Endometrial microvascular endothelial cells (primary cell): ENCODE results near the gene INCA1. TPM values are rescaled to one million over a fixed set of nuclear protein-coding genes. Genes with fewer than 3 reads are reported as not detected.

ENCODE experiments used
- in situ Hi-C: cut with HindIII; loops from 2 replicates; pipeline ENCODE4 v1.10.0; 2017; ENCODE audit warnings: low sequenced_read_pairs, low pct_unique_long_range_greater_than_20kb; ENCODE audit errors: inconsistent ontology term
- total RNA-seq: library from RNA; depleted of rRNA; stranded (reverse); fragments of >200 nt; gene quantifications from one replicate; pipeline ENCODE4 v1.2.3, GENCODE V29; 2015; ENCODE audit errors: inconsistent ontology term

Gene INCA1
- total RNA-seq, 1 donor from 2014 or later = 0.09 TPM

DNA sequence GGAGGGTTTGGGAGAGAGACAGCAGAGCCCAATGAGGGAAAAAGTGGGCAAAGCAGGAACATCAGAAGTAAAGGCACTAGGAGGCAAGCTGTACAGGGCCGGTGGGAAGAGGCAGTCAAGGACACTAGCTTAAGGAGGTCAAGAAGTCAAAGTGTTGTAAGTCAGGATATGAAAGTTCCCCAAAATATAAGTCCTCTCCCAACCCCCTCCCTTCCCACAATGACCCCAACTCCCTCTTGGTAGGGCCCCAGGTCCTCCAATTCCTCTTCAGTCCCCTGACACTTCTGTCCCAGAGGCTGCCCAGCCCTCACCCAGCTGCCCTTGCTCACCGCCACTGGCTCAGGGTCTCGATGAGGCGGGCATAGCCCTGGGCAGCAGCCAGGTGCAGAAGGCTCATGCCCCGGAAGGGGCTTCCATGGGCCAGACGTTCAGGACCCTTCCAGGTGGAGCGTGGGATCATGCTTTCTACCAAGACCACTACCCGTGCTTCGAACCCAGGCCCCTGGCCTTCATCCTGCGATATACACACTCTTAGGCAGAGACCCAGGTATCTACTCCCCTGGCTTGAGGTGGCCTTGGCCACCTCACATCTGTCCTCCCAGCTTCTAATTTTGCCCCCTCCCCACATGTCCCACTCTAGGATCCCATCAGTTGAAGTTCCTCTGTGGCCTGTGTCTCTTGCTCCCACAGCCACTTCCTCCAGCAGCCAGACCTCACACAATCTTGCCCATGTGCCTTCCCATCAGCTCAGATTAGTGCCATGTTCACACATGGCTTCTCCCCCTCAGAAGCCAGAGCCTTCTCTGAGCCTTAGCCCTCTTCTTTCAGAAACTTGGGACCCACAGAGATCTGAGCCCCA, 23.8 kb downstream of the INCA1 start:
- in situ Hi-C loops = no loop called here

DNA sequence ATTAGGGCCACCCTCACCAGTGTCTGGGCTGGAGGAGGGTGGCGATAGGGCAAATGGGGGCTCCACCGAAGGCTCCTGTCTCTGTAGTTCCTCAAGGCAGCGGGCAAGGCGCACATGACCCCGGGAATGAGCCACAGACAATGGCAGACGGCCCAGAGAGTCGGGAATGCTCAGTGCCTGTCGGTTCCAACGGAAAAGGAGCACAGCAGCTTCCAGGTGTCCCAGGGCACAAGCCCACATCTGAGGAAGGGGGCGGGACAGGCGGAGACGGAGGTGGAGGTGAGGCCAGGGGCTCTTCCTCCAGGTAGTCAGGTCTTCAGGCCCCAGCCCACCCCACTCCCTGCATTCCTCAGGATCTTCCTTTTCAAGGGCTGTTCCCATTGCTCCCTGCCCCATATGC, 24.6 kb downstream of the INCA1 start:
- in situ Hi-C loops = no loop called here

- in situ Hi-C loops = no loop called here
Measured at GRCh38 chr17:4972322-4972721, 25.0 kb downstream of the INCA1 start.

DNA sequence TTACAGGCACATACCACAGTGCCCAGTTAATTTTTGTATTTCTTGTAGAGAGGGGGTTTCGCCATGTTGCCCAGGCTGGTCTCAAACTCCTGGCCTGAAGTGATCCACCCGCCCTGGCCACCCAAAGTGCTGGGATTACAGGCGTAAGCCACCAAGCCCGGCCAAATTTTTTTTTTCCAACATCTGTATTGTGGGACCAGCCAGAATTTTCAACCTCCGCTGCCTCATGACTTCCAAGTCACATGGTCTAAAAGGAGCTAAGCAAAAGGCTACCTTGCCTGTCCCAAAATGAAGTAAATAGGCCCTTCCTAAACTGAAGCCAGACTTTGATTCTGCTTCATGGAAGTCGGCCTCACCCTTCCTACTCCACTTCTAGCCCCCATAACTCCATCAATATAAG, 25.5 kb downstream of the INCA1 start:
- in situ Hi-C loops = no loop called here

- in situ Hi-C loops = no loop called here
Measured at GRCh38 chr17:4970273-4970672, 27.0 kb downstream of the INCA1 start.

DNA sequence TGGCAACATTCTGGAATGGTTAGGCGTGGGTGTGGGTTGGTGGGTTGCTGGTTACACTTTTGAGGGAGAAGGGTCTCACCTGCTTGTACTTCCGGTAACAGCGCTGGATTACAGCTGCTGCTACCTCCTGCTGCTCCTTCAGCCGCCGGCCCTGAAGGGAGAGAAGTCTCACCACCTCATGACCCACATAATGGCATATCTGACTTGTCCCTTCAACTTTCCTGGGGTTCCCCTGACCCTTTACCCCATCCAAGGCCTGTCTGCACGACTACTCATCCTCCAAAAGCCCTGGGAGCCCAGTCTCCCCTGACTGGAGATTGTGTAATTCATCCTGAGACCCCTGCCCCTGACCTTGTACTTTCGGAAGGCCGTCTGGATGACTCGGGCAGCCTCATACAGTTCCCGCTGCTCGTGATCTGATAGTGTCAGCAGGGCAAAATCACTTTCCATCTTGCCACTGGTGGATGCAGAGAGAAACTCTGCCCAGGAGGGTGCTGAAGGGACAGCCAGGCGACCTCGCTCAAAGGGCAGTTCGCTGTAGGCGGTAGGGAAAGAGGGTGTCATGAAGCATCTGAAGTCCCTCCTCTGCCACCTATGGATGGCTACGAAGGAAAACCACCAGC, 27.7 kb downstream of the INCA1 start:
- in situ Hi-C loops = no loop called here

GRCh38 chr17:4969047-4969550, 28.2 kb downstream of the INCA1 start:
- in situ Hi-C loops = no loop called here

- in situ Hi-C loops = no loop called here
Measured at GRCh38 chr17:4968486-4969046, 28.8 kb downstream of the INCA1 start.

DNA sequence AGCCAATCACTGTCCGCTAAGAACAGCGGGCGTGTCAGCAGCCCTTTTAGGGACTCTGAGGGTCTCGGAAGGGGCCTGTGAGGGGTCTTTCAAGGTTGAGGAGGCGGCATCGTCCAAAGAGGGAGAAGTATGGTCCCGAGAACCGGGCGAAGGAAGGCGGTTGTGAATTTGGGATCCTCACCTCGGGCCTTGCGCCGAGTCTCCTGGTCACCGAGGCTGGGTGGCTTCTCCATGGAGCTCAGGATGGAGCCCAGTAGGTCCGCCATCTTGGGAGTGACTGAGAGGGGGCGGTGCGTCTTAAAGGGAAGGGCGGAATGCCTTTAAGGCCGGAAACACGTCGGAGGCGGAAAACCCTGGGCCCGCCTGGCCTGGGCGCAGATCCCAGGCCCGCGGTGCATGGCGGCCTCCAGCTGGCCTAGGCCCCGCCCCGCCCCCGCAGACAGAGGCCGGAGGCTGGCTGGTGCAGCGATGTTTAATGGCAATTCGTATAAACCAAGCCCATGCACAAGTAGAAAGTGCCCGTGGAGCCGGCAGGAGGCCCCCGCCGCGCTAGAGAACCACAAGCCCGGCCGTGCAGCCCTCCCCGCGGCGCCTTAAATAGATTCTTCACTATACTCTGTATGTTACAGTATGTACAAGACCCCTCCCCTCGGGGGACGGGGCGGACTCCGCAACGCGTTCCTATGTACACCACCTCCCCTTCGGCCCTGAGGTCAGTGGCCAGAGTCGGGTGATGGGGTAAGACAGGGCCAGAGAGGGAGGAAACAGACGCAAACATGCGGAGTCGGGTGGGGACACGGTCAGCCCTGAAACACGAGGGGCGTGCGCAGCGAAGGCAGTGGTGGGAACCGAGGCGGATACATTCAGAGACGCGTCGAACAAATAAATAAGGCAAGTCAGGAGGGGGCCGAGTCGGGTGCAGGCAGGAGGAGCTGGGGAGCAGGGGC, 29.5 kb downstream of the INCA1 start, which contains the start of gene SPAG7:
Gene SPAG7, minus strand, starts transcription at position 279 of the 947 bp plus-strand sequence. Its CDS starts 13 bp downstream, at position 266.
- in situ Hi-C loops = no loop called here

GRCh38 chr17:4966844-4967538, 30.3 kb downstream of the INCA1 start:
- in situ Hi-C loops = no loop called here

DNA sequence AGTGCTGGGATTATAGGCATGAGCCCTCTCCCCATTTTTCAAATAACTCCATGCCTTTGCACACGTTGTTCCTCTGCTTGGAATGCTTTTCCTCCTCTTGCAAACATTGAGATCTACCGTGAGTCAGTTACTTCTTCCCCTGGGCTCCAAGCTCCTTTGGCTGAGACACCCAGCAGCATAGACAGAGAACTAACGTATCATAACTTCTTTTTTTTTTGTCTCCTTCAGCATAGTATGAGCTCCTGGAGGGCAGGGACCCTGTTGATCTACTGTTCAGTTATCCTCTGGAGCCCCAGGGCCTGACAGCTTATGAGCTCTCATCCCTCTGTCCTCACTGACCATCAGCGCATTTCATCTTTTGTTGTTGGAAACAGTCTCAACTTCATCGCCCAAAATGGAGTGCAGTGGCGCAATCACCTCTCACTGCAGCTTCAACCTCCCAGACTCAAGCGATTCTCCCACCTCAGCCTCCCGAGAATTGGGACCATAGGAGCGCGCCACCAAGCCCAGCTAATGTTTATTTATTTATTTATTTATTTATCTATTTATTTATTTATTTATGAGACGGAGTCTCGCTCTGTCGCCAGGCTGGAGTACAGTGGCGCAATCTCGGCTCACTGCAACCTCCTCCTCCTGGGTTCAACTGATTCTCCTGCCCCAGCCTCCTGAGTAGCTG, 31.9 kb downstream of the INCA1 start:
- in situ Hi-C loops = no loop called here

DNA sequence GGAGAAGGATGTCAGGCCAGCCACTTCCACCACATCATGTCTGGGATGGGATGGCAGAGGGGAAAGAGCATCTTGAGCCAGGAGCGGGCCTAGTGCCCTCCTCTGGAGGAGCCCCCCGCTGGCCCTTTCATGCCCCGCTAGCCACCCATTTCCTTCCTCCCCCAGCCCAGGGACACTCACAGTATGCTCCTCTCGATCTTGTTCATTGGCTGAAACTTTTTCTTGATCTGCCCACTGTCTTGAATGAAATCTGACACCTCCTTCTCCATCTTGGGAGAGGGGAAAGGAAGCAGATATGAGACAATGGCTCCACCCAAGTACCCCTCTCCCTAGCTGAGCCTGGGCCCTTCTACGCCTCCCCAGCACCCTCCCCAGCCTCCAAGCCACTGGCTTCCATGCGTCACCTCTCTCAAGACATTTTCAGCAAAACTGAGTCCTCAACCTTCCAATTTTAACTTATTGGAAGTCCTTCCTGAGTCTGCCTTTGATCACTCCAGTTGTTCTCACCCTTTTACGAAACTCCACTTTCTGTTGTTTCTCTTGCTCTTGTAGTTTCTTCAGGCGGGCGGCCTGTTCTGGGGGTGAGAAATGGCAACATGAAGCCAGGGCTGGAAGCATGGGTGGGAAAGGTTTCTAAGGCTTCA, 36.9 kb downstream of the INCA1 start:
- in situ Hi-C loops = no loop called here

DNA sequence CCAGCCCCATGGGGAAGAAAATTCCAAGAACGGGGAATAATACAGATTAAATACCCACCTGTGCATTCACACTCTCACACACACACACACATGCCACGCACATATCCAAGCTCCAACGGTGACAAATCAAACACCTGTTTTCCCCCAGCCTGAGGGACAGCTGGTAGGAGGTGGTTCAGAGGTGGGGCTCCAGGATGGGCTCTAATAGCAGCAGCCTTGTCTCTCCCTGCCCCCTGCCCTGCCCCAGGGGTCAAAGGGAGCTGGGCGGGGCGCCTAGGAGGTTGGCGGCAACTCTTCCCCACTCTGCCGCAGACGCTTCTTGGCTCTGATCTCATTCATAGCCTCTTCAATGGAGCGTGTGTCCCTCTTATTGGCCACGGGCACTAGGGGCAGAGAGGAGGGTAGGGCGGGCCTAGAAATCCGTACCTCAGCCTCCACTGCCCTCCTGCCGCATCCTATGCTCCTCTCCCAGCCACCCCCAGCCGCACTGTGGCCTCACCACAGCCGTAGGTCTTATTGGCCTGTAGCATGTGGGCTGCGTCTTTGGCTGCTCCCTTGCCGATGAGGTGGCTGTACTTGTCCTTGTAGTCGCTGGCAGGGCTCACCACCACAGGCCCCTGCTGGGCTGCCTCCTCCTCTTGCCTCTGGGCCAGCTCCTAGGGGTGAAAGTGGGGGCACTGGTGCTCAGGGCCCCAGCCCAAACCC, 37.9 kb downstream of the INCA1 start:
- in situ Hi-C loops = no loop called here

DNA sequence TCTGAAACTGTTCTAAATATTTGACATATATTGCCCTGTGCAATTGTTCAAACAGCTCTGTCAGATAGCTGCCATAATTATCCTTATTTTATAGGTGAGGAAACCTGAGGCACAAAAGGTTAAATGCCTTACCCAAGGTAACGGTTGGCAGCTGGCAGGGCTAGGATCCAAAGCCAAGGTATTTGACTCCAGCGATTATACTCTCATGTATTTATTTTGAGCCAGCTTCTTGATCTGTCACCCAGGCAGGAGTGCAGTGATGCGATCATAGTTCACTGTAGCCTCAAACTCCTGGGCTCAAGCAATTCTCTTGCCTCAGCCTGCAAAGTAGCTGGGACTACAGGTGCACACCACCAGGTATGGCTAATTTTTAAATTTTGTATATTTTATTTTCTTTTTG, 39.2 kb downstream of the INCA1 start:
- in situ Hi-C loops = no loop called here

DNA sequence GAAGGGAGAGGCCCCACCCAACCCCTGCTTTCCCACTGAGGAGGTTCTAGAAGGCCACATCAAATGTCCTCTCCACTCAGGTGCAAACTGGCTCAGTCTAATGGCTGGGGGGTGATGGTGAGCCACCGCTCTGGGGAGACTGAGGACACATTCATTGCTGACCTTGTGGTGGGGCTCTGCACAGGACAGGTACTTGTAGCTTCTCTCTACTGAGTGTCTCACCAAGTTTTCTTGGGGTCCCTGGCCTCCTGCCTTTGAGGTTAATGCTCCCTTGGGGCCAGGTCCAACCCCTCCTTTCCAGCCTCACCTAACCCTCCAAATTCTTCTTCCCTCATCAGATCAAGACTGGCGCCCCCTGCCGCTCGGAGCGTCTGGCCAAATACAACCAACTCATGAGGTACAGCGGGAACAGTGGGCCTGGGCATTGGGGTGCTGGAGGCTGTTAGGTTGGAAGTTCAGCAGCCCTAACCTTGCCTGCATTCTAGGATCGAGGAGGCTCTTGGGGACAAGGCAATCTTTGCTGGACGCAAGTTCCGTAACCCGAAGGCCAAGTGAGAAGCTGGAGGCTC, 40.7 kb downstream of the INCA1 start:
- in situ Hi-C loops = no loop called here

DNA sequence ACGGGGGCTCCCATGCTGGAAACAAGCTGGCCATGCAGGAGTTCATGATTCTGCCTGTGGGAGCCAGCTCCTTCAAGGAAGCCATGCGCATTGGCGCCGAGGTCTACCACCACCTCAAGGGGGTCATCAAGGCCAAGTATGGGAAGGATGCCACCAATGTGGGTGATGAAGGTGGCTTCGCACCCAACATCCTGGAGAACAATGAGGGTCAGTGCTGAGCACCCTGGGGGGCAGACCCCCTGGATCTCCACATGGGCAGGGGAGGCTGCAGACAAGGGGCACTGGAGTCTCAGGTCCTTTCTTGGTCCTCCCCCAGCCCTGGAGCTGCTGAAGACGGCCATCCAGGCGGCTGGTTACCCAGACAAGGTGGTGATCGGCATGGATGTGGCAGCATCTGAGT, 42.2 kb downstream of the INCA1 start:
- in situ Hi-C loops = no loop called here
